K562 (cell line): Measurements from ENCODE around the gene ZDHHC8. TPM values are rescaled to one million over a fixed set of nuclear protein-coding genes. Genes with fewer than 3 reads are reported as not detected.

Experiments used
- GATA2 ChIP-seq: sonication (generic); formaldehyde crosslinking; IDR thresholded peaks from 2 replicates; pipeline ENCODE4 v1.4.0; 2020; ENCODE audit warnings: mild to moderate bottlenecking, missing genetic modification reagents
- GTF2F1 ChIP-seq: IDR thresholded peaks from 2 replicates; pipeline ENCODE4 v1.6.1; 2011; ENCODE audit warnings: low read depth, low read length, improper control_type of control experiment
- HSF4 ChIP-seq: fragments of 250-450 bp; sonication (Bioruptor Pico); IDR thresholded peaks from 2 replicates; pipeline ENCODE4 v2.1.2; 2022; ENCODE audit warnings: mild to moderate bottlenecking, moderate library complexity, borderline replicate concordance
- KDM5B ChIP-seq: fragments of 200-600 bp; sonication (generic); IDR thresholded peaks from 2 replicates; pipeline ENCODE4 v1.6.1; 2012; ENCODE audit warnings: low read depth, mild to moderate bottlenecking, moderate library complexity, low read length, control low read depth, inconsistent platforms; ENCODE audit not compliant: insufficient replicate concordance
- RBFOX2 ChIP-seq: fragments of 200-400 bp; formaldehyde crosslinking; IDR thresholded peaks from 2 replicates; pipeline ENCODE4 v1.6.1; 2017; ENCODE audit warnings: low read depth, mild to moderate bottlenecking, low read length, moderate library complexity
- TGIF2 ChIP-seq: sonication (generic); formaldehyde crosslinking; IDR thresholded peaks from 2 replicates; pipeline ENCODE4 v1.8.1; 2022; ENCODE audit warnings: mild to moderate bottlenecking, missing genetic modification reagents, moderate library complexity
- ZNF232 ChIP-seq: sonication (generic); formaldehyde crosslinking; IDR thresholded peaks from 2 replicates; pipeline ENCODE4 v1.8.0; 2022; ENCODE audit warnings: mild to moderate bottlenecking, missing genetic modification reagents
- ZNF707 ChIP-seq: fragments of 250-450 bp; sonication (Bioruptor Pico); conservative IDR thresholded peaks from 2 replicates; pipeline ENCODE4 v1.8.0; 2022; ENCODE audit warnings: inconsistent platforms, mild to moderate bottlenecking, moderate library complexity
- polyA plus RNA-seq, 8 experiments: library from polyadenylated mRNA; depleted of rRNA in 4 of 8; stranded (reverse) in 5 of 8; unstranded in 3 of 8; fragments of >200 nt; fragmentation: Nextera tagmentation in 2 of 8; fragmentation: Illumina TruSeq in 1 of 8; extraction: Ambion mirVana in 2 of 8; extraction: Trizol in 1 of 8; gene quantifications; 2 replicates each; pipeline versions ENCODE4 v1.2.1 to v1.2.3, GENCODE V29; 2011 to 2014; ENCODE audit warnings: inconsistent platforms in 1 of 8, missing spikeins in 1 of 8
- total RNA-seq, 7 experiments: library from RNA; depleted of rRNA in 6 of 7; stranded (reverse); fragments of >200 nt in 6 of 7; fragmentation: Illumina TruSeq in 2 of 7; extraction: Trizol in 2 of 7; gene quantifications; 2 replicates each; pipeline versions ENCODE4 v1.2.1 to v1.2.3, GENCODE V29; 2011 to 2021; ENCODE audit warnings: low replicate concordance in 1 of 7
- TF ChIP-seq, protein P1 (sequence below), 2 experiments: fragments of 450-650 bp; IDR thresholded peaks; 2 replicates each; pipeline ENCODE4 v1.6.1; 2016
- TF ChIP-seq, protein P2 (sequence below): fragments of 250-450 bp; sonication (Bioruptor Pico); IDR thresholded peaks from 2 replicates; pipeline ENCODE4 v1.4.0; 2020
- TF ChIP-seq, protein P3 (sequence below): fragments of 450-650 bp; formaldehyde crosslinking; conservative IDR thresholded peaks from 2 replicates; pipeline ENCODE4 v1.4.0; 2022; ENCODE audit warnings: mild to moderate bottlenecking, missing genetic modification characterization
- TF ChIP-seq, protein P4 (sequence below), 2 experiments: IDR thresholded peaks; 2 replicates each; pipeline ENCODE4 v1.6.1; 2011; ENCODE audit warnings: borderline replicate concordance in 1 of 2, control low read depth in 1 of 2, low read depth in 1 of 2, low read length in 1 of 2, mild to moderate bottlenecking in 1 of 2, mixed read lengths in 1 of 2, moderate library complexity in 1 of 2; ENCODE audit not compliant: insufficient read depth in 1 of 2, insufficient read length in 1 of 2, poor library complexity in 1 of 2, severe bottlenecking in 1 of 2; ENCODE audit errors: extremely low read depth in 1 of 2

Gene ZDHHC8
- total and polyA plus RNA-seq, 9 of the 15 experiments (the other 6 are each of a cell fraction or from before 2014, with no cell fraction given) = 0.04 to 109 (median 16.4) TPM

DNA sequence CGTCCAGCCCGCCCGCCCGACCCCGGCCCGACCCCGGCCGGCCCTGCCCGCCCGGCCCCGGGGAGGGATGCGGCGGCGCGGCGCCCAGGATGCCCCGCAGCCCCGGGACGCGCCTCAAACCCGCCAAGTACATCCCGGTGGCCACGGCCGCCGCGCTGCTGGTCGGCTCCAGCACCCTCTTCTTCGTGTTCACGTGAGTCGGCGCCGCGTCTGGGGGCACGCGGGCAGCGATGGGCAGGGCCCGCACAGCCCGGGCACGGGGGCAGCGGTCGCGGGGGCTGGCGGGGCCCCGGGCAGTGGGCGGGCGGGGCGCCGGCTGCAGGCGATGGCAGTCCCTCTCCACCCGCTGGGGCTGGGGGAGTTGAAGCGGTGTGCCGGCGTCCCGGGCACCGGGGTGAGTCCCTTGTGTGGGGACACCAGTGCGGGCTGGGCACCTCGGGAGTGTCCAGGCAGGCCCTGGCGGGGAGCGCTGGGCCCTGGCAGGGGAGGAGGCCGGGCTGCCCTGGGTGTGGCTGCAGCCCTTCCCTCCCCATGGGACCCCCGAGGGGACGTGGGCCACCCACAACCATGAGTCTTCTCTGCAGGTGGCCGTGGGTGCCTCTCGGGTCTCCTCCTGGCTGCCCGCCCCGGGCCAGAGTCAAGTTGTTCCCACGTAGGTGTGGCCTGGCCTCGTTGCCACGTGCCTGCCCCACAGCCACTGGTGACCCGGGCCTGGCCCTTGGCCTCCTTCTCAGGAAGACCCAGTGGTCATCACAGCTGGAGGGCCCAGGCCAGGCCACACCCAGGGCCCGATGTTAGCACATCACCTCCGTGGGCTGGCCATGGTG, 468 bp downstream of the ZDHHC8 start (continued):
- TF ChIP-seq, protein P1, sequence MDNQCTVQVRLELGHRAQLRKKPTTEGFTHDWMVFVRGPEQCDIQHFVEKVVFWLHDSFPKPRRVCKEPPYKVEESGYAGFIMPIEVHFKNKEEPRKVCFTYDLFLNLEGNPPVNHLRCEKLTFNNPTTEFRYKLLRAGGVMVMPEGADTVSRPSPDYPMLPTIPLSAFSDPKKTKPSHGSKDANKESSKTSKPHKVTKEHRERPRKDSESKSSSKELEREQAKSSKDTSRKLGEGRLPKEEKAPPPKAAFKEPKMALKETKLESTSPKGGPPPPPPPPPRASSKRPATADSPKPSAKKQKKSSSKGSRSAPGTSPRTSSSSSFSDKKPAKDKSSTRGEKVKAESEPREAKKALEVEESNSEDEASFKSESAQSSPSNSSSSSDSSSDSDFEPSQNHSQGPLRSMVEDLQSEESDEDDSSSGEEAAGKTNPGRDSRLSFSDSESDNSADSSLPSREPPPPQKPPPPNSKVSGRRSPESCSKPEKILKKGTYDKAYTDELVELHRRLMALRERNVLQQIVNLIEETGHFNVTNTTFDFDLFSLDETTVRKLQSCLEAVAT (IDR thresholded peaks at IDR 0.05) = no peak
- TF ChIP-seq ZNF707 (CRISPR knock-in tag) = no peak
- TF ChIP-seq, protein P2, sequence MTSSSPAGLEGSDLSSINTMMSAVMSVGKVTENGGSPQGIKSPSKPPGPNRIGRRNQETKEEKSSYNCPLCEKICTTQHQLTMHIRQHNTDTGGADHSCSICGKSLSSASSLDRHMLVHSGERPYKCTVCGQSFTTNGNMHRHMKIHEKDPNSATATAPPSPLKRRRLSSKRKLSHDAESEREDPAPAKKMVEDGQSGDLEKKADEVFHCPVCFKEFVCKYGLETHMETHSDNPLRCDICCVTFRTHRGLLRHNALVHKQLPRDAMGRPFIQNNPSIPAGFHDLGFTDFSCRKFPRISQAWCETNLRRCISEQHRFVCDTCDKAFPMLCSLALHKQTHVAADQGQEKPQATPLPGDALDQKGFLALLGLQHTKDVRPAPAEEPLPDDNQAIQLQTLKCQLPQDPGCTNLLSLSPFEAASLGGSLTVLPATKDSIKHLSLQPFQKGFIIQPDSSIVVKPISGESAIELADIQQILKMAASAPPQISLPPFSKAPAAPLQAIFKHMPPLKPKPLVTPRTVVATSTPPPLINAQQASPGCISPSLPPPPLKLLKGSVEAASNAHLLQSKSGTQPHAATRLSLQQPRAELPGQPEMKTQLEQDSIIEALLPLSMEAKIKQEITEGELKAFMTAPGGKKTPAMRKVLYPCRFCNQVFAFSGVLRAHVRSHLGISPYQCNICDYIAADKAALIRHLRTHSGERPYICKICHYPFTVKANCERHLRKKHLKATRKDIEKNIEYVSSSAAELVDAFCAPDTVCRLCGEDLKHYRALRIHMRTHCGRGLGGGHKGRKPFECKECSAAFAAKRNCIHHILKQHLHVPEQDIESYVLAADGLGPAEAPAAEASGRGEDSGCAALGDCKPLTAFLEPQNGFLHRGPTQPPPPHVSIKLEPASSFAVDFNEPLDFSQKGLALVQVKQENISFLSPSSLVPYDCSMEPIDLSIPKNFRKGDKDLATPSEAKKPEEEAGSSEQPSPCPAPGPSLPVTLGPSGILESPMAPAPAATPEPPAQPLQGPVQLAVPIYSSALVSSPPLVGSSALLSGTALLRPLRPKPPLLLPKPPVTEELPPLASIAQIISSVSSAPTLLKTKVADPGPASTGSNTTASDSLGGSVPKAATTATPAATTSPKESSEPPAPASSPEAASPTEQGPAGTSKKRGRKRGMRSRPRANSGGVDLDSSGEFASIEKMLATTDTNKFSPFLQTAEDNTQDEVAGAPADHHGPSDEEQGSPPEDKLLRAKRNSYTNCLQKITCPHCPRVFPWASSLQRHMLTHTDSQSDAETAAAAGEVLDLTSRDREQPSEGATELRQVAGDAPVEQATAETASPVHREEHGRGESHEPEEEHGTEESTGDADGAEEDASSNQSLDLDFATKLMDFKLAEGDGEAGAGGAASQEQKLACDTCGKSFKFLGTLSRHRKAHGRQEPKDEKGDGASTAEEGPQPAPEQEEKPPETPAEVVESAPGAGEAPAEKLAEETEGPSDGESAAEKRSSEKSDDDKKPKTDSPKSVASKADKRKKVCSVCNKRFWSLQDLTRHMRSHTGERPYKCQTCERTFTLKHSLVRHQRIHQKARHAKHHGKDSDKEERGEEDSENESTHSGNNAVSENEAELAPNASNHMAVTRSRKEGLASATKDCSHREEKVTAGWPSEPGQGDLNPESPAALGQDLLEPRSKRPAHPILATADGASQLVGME = no peak; the same call in 1 of the 2 replicates
- TF ChIP-seq GATA2 (CRISPR knock-in tag) = no peak
- TF ChIP-seq, protein P3, sequence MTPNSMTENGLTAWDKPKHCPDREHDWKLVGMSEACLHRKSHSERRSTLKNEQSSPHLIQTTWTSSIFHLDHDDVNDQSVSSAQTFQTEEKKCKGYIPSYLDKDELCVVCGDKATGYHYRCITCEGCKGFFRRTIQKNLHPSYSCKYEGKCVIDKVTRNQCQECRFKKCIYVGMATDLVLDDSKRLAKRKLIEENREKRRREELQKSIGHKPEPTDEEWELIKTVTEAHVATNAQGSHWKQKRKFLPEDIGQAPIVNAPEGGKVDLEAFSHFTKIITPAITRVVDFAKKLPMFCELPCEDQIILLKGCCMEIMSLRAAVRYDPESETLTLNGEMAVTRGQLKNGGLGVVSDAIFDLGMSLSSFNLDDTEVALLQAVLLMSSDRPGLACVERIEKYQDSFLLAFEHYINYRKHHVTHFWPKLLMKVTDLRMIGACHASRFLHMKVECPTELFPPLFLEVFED (CRISPR knock-in tag) = no peak
- TF ChIP-seq TGIF2 = no peak
- TF ChIP-seq HSF4 = peak; percentile 33; the same call in 1 of the 2 replicates
- TF ChIP-seq RBFOX2 = peak; percentile 65; the same call in 1 of the 2 replicates
- no peak for TF ChIP-seq ZNF232 (CRISPR knock-in tag)
- no peak for TF ChIP-seq GTF2F1
- peak; percentile 72 for TF ChIP-seq KDM5B
- TF ChIP-seq, protein P4, sequence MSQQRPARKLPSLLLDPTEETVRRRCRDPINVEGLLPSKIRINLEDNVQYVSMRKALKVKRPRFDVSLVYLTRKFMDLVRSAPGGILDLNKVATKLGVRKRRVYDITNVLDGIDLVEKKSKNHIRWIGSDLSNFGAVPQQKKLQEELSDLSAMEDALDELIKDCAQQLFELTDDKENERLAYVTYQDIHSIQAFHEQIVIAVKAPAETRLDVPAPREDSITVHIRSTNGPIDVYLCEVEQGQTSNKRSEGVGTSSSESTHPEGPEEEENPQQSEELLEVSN (IDR thresholded peaks at IDR 0.05; ENCODE audit: borderline replicate concordance in 1 of 2, extremely low read depth in 1 of 2, insufficient read depth in 1 of 2, insufficient read length in 1 of 2, low read depth in 1 of 2, low read length in 1 of 2, poor library complexity in 1 of 2, severe bottlenecking in 1 of 2) = peak; percentile 82 to 86
